ENCODE data around the gene BABAM2.

BABAM2 gene

GRCh38 chr2:28282861-28283646 lies 392.5 kb downstream of the BABAM2 start:
- no peak for DNase-seq (ENCODE audit: low spot score)

DNA sequence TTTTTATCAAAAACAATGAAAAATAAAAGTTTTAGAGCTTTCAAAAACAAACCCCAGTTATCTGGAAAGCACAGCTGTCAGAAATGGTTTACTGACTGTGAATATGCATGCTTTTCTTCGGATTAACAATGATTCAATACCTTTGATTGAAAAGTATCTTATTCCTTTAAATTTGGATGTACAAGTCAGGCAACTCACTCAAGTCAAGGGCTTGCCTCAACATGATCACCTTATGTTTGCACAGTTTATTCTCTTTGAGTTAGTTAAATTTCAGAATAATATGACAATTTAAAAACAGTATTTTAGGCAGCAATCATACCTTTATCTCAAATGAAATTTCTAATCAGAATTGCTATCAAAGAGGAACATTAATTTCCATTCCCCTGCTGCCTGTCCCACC lies 393.3 kb downstream of the BABAM2 start:
- no peak for DNase-seq (ENCODE audit: low spot score)

DNA sequence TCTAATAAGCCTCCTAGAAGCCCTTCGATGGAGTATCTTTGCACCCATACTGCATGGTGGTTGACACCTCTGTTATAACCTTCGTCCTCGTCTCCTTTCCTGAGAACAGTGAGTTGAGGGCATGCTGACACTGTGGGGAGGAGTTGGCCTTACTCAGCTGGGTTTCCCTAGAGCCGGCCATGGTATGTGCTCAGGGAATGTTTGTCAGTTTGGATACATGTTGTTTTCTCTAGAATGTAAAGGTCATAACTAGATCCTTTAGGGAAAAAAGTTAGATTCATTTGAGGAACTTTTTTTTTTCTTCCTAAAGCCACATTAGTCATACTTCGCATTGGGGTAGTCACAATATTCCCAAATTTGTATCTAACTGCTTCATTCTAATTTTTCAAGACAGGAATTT lies 396.1 kb downstream of the BABAM2 start:
- DNase-seq (ENCODE audit: low spot score): no peak

- DNase-seq (ENCODE audit: low spot score): no peak
These were observed 396.9 kb downstream of the BABAM2 start for GRCh38 chr2:28287256-28287915.

GRCh38 chr2:28288620-28289019 lies 398.1 kb downstream of the BABAM2 start:
- no peak for DNase-seq (ENCODE audit: low spot score)

GRCh38 chr2:28291811-28292440 lies 401.4 kb downstream of the BABAM2 start:
- no peak for DNase-seq (ENCODE audit: low spot score)

DNA sequence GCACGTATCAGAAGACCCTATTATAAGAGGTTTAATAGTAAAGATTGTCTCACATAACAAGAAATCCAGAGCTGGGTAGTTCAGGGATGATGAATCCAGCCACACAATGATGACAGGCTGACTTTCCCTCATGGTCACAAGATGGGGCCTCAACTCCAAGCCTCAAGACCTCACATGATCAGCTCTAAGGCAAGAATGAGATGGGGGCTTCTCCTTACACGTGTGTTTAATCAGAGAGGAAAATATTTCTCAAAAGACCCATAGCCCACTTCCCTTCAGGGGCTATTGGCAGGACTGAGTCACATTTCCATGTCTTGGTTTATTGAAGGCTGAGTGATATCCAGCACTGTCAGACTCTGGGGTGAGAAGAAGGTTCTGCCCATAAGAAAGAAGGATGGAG lies 402.0 kb downstream of the BABAM2 start:
- DNase-seq (ENCODE audit: low spot score): no peak

- no peak for DNase-seq (ENCODE audit: low spot score)
These were observed 402.9 kb downstream of the BABAM2 start for GRCh38 chr2:28293416-28293815.

- no peak for DNase-seq (ENCODE audit: low spot score)
These were observed 403.9 kb downstream of the BABAM2 start for GRCh38 chr2:28294451-28294850.

DNA sequence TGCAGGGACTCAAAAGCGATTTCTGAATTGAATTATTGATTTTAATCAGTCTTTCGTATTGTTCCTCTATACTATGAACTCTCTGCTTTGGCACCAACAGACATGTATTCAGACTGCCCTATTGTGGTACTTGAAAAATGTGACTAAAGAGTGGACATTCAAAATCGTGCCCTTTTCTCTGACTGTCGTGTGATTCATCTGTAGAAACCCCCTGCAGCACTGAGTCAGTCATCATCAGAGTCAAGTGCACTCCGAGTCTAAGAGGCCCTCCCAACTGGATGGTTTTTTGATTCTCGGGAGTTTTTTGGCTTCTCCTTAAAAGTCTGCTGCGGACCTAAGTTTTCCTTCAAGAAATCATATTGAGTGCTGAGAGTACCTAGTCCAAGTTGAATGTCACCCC lies 405.7 kb downstream of the BABAM2 start:
- DNase-seq (ENCODE audit: low spot score): no peak

- DNase-seq (ENCODE audit: low spot score): no peak
These were observed 406.4 kb downstream of the BABAM2 start for GRCh38 chr2:28296904-28297303.

DNA sequence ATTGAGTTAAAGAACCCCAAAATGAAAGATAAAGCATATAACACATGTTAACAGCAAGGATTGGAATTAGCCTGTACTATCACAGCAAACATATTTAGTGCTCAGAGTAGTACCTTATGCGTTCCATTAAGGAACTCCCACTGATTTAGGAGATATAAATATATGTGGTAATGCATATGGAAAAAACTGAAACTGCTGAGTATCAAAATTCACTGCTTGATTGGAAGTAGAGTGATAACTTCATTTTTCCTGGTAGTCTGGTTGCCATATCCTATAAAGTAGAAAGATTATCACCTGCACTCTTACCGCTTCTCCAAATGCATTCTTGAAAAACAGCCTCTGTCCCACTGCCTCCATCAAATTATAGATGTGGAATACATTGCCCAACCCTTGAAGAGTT lies 407.0 kb downstream of the BABAM2 start:
- DNase-seq (ENCODE audit: low spot score): no peak

DNA sequence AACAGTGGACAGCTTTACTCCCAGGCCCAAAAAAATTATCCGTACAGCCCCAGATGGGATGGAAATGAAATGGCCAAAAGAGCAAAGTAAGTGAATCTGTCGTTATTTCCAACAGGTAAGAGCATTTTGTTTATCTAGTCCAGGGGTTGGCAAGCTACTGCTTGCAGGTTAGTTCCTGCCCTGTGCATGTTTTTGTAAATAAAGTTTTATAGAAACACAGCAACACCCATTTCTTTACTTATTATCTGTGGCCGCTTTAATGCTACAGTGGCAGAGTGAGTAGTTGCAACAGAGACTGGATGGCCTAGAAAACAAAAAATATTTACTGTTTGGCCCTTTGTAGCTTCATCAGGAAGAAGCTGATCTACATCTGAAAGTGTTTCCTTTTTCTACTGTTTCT lies 407.9 kb downstream of the BABAM2 start:
- no peak for DNase-seq (ENCODE audit: low spot score)

DNA sequence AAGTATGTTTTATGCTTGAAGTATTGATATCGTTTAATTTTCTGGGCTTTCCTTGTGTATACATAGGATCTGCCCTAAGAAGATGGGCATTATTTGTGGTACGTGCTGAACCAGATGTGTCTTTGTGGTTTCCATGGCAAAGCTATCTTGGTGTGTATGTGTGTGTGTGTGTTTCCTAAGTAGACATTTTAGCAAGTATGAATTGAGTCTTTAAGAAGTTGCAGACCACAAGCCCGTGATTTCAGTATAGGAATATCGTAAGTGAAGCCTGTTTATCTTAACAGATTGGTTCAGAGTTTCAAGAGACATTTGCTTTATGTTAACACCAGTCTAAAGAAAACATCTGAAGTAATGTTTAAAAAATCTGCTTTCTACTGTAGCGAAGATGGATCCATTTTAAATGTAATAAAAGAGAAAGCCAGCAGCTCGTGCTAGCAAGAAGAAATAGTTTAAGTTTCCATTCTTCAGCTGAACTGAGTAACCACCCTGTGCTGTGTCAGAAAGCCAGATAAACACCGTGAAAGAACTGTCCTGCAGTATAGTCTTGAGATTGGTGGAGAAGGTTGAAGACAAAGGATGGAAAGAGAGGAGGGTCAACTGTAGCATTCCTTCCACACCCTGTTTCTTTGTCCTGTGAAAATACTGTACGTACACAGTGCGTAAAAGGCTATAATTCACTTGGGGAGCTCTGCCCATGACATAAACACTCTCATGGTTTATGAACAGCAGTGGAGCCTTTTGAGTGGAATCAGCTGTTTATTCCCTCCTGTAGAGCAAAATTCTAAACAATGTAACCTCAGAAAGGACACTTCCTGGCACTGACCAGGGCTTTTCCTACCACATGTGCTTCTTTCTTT lies 410.2 kb downstream of the BABAM2 start:
- no peak for DNase-seq (ENCODE audit: low spot score)

DNA sequence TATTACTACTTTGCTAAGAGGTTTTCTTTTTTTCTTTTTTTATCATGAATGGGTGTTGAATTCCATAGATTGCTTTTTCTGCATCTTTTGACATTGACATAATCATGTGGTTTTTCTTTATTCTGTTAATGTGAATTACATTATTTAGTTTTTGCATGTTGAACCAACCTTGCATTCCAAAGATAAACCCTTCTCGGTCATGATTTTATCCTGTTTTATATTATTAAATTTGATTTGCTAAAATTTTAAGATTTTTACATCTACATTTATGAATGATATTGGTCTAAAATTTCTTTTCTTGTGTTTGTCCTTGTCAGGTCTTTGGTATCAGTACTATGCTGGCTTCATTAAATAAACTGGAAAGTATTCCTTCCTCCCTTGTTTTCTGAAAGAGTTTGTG lies 414.7 kb downstream of the BABAM2 start:
- no peak for DNase-seq (ENCODE audit: low spot score)

- no peak for DNase-seq (ENCODE audit: low spot score)
These were observed 419.6 kb downstream of the BABAM2 start for GRCh38 chr2:28310107-28310506.

GRCh38 chr2:28311660-28312249 lies 421.2 kb downstream of the BABAM2 start:
- DNase-seq (ENCODE audit: low spot score): no peak

GRCh38 chr2:28312307-28313219 lies 422.0 kb downstream of the BABAM2 start:
- no peak for DNase-seq (ENCODE audit: low spot score)

GRCh38 chr2:28313220-28313784 lies 422.8 kb downstream of the BABAM2 start:
- no peak for DNase-seq (ENCODE audit: low spot score)

- DNase-seq (ENCODE audit: low spot score): no peak
These were observed 424.4 kb downstream of the BABAM2 start for GRCh38 chr2:28314968-28315367.

Data from CD4-positive, alpha-beta T cell treated with Interleukin-15 for 4 hours (primary cell).